NCI-H2081 treated with DMSO at 0.1 percent for 48 hours (cell line): ENCODE measurements around the gene HS3ST3B1.

Source experiments
- DNase-seq: peaks from one replicate; lab custom pipeline; 2025; lab: John Stamatoyannopoulos, UW

HS3ST3B1 gene

DNA sequence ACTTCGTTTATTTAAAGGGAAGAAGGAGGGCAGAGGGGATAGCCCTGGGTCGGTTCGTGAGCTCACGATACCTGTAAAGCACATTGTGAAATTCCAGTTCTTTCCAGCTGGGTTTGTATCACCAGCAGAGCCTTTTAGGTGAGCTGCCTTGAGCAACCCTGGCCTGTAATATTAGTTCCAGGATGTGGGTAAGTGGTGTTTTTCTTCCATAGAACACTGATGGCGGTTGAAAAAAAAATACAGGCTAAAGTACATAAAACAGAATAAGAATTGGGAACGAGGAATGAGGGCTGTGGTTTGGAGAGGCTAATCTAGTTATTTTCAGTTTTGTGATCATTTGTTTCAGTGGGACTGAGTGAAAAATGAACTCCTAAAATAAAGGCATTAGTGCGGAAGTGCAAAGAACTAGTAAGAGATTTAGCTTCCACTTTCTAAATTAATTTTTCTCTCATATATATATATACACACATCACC, 20.6 kb downstream of the HS3ST3B1 start:
- no peak for DNase-seq

DNA sequence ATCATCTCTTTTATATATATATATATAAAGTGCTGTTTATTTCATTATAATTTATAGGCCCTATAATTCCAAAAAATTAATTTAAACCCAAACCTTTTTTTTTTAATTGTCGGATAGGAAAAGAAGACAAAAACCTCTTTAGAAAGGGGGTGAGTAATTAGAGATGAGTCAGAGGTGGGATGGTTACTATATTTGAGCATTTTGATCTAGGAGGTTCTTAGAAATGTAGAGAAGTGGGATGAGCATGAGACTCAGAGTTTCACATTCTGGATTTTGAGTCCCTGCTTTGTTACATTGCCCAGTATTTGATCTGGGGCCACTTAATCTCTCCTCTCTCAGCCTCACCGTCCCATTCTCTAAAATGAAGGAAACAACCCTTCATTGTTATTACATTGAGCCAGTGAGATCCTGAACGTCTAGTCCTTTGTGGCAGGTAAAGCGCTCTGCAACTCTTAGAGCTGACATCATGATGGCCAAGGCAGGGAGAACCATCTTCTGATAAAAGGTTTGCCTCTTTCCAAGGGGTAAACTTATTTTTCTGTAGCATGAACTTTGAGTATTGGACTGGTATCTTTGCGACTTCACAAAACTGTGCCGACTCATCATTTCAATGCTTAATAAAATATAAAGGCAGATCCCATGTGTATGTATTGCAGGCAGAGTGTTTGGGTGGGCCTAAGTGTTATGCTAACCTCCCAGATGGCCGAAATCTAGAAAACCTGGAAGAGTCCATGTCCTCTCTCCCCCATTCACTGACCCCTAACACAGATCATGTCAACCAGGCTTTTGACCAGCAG, 21.3 kb downstream of the HS3ST3B1 start:
- no peak for DNase-seq

DNA sequence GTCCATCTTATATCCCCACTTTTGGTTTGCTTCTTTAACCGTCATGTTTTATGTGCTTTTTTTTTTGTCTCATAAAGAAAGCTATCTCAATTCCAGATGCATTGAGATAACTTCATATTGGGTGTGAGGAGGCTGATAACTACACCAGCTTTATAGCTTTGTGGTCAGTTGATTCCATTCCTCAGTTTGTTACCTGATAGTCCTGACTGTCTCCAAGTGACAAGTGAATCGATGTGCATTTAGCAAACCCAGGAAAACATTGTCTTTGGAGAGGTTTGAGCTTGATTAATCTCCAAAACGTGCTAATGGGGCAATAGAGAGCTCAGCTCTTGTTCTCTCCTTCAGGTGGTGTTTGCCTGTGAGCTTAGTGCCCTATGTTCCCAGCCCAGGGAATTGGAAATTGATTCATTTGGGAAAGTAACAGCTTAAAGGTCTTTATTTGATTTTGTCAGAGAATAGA, 22.7 kb downstream of the HS3ST3B1 start:
- no peak for DNase-seq

DNA sequence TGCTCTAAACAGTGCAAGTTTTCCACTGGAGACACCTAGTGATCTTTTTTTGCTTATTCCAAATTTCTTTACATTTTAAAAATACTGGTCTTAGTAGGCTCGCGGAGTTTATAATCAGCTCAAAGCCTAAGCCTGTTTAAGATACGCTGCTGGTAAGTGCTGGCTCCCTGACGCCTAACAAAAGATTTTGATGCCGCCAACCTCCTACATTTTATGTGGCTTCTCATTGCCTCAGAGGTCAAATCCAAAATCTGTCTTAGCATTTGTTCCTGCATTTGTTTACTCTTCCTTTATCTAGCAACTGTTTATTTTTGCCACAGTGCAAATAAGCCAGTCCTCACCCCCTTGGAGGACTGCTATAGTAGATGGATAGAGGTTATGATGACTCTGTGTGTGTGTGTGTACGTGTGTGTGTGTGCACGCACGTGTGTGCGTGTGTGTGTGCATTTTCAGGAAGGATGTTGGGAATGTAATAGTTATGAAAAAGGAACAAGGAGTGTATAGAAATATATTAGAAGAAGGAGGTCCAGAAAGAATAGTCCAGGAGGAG, 24.8 kb downstream of the HS3ST3B1 start:
- DNase-seq, result no peak

DNA sequence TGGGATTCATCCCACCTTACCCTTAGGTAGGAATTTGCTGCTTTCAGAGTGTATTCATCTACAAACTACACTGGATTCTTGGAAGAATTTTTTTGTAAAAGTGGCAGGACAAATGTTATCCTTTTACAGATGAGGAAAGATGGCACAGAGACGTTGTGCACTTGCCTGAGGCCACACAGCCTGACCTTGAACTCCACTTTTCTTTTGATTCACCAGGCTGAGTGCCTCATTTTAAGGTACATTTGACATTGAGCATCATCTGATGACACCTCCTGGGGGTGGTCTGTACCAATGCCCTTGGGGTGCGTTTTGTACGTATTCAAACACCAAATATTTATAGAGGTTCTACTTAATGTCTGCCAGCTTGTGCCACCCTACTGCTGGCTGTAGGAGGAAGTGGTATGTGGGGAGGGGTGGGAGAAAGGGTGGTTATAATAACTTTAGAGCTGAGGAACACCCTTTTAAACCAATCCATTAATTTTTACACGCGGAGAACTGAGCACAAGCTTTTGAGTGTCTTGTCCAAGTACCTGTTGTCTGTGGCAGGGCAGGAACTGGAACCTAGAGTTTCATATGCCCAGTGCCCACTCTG, 29.1 kb downstream of the HS3ST3B1 start:
- DNase-seq, result no peak

DNA sequence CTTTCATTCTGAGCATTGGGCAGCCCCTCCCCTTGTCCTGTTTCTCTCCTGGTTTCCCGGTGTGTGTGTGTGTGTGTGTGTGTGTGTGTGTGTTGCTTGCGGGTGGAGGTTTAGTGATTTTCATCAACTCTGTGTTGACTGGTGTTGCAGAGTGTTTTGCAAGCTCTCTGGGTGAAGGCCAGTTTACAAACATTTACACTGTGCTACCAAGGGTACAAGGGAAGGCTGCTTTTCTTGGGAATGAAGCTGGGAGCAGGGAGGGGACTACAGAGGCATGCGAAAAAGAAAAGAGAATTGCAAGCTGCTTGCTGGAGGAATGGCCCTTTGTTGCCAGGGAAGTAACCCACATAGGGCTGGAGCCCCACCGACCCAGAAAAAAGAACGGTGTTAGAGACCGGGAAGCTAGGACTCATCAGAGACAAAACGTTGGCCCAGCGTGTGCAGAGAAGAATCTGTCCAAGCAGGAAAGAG, 29.6 kb downstream of the HS3ST3B1 start:
- DNase-seq, result no peak

DNA sequence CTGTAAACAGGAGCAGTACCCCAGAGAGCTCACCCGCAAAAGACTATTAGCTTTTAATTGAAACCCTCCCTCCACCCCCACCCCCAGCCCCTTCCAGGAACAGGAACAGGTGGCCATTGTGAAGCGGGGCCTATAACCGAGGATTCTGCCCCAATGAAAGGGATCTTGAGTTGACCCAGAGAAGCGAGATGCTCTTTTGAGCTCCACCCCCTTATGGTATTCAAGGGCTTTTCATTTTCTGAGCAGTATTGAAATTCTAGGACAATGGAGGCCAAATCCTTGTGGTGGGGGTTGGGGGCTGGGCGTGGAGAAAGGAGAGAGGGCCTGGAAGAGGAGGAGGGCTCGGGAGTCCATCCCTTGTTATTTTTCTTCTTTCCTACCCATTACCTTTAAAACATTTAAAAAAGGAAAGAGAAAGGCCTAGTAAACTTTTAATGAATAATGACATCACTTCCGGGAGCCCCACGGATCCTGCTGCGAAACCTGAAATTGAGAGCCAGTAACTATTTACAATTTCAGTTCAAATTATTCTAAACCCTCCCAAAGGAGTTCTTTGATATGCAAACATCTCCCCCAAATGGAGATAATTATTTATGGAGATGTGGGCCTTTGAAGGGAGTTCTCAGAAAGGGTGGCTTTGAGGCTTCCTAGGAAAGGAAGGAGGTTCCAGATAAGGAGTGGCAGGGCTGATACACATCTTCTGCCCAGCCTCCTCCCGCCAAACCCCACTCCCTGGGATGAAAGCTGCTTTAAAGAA, 30.5 kb downstream of the HS3ST3B1 start:
- no peak for DNase-seq

DNA sequence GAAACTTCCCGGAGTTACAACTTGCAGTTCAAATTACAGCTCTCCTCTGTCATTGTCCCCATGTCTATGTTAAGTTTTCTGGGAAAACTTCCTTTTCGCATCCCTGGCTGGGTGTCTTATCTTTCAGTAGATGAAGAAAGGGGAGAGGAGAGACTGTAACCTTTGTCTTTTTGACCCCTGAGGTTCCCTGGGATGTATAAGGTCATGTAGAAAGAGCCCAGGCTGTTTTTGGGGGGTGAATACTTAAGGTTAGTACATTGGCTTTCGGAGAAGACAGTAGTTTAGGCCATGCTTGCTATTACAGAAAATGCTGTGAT, 31.1 kb downstream of the HS3ST3B1 start:
- no peak for DNase-seq

DNA sequence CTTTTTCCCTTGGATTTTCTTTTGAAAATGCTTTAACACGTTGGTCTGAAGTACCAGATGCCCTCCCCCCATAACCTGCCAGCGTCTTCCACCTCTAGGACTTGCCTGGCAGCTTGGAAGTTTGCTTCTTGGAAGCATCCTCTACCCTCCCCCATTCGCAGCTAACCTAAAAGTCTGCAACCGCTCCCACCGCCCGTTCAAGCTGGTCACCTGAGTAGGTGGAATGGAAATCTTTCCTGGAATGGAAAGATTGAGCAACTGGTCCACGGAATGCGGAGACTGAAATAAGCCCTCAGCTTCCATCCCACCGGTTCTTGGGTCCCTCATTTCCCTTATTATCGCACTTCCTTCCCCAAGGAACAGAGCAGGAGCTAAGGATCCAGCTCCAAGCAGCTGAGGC, 31.4 kb downstream of the HS3ST3B1 start:
- no peak for DNase-seq

DNA sequence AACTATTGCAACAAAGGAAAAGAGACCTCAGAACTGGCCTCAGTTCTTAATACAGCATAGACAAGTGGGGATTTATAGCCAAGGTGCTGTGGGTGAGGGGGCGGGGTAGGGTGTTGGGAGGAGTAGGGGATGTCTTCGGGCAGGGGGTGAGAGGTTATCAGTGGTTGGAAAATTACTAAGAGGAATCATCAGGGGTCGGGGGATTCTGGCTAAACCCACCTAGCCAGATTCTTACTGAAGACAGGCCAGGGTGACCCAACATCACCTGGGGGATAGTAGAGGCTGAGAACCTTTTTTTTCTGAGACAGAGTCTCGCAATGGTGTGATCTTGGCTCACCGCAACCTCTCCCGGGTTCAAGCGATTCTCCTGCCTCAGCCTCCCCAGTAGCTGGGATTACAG, 32.6 kb downstream of the HS3ST3B1 start:
- no peak for DNase-seq

DNA sequence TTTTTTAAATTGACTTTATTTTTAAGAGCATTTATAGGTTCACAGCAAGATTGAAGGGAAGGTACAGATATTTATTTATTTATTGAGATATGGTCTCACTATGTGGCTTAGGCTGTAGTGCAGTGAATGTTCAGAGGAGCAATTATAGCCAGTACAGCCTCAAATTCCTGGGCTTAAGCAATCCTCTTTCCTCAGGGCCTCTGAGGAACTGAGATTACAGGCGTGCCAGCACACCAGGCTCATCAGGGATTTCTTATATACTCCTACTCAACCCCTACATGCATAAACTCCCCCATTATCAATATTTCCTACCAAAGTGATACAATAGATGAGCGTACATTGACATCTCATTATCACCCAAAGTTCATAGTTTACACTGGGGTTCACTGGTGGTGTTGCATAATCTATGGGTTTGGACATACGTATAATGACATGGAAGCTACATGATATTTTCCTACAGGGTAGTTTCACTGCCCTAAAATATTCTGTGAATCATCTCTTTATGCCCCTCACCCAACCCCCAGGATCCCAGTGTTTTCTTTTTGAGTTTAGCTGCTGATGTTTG, 33.5 kb downstream of the HS3ST3B1 start:
- no peak for DNase-seq

DNA sequence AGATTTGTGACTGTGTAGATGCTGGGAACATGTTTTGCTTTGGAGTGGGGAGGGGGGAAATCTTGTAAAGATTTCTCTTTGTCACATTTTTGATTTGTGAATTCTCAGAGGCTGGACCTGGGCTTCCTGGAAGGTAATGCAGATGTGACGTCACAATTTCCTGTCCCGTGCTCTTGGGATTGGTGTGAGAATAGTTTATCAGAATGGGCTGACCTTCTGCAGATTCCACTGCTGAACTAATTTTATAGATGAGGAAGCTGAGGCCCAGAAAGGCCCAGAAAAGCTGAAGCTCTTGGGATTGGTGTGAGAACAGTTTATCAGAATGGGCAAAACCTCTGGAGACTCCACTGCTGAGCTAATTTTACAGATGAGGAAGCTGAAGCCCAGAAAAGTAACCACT, 34.0 kb downstream of the HS3ST3B1 start:
- DNase-seq, result no peak

DNA sequence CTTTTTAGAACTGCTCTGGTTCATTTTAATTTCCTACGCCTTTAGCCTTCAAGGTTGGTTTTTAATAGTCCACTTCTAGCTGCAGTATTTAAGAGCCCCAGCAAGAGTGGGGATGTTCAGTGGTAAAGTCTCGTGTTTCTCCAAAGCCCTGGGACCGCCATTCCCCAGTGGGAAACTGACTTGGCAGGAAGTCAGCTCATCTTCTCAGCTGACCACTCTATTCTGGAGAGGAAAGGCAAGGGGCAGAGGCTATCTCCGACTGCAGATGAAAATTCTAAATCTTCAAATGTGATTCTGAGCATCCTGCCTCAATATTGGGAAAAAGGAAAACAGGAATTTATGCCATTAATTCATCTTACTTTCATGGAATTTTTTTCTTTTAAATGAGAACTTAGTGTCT, 35.5 kb downstream of the HS3ST3B1 start:
- DNase-seq, result no peak

DNA sequence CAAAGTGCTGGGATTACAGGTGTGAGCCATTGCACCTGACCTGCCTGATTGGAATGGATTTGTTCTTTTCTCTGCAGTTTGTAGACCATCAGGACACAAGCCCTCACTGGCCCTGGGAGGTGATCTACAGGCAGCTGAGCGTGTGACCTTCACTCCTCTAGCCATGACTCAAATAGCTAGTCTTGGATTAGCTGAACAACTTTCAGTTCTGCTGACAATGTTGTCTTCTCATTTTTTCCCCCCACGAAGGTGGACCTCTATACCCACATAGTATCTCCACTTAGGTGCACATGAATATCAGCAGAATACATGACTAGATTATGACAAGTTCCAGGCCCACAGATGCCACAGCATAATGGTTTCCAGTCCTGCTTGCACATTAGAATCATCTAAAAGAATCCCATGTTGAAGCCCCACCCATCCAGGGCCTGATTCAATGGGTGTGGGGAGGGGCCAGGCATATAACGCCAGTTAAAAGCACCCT, 36.8 kb downstream of the HS3ST3B1 start:
- DNase-seq, result no peak

DNA sequence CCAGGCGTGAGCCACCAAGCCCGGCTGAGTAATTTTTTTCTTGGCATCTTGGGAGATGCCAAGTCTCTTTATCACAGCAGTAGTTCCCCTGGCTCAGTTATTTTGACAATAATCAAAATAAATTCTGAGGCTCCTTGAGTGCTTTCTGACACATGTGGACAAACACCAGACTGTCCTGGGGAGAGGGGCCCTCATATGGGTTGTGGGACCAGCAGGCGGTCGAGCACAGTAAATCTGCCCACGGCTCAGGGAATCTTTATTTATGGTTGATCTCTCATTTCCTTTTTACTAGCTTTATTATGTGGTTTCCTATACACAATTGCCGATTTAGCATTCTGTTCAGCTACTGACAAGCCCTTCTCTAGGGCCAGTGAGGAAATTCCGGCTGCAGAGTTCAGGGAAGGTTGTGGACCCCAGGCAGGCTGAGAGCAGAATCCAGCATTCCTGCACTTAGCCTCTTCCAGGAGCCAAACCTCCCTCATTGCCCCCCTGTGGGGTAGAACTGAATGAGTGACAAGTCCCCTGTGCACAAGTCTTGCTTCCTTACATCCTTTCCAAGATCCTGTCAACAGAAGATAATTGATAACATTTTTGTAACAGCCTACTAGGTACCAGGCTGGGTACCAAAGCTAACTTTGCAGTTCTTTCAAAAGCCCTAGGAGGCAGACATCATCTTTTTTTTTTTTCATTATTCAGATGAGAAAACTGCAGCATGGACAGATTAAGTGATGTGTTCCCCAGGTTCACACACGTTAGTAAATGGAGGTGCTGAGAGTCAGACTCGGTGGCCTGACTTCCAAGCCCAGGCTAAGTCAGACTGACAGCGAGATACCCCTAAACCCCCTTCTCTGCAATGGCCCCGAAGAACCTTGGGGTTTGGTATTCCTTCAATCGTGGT, 40.2 kb downstream of the HS3ST3B1 start:
- no peak for DNase-seq

DNA sequence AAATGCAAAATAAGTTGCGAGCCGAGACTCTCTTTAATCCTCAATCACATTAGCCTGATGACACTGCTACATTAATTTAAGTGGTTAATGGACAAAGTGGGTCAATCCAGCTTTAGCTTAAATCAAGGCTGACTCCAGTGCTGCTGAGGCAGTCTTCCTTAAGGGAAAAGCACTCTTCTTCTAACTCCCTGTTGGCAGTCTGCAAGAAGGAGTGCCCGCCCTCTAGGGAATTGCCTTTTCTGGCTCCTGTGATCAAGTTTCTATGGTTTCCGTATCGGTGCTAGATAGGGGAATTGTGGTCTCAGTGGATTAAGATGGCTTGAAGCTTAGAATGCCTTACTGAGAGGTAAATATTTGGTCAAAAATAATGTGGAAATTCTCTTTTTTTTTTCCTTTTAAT, 41.0 kb downstream of the HS3ST3B1 start:
- no peak for DNase-seq

DNA sequence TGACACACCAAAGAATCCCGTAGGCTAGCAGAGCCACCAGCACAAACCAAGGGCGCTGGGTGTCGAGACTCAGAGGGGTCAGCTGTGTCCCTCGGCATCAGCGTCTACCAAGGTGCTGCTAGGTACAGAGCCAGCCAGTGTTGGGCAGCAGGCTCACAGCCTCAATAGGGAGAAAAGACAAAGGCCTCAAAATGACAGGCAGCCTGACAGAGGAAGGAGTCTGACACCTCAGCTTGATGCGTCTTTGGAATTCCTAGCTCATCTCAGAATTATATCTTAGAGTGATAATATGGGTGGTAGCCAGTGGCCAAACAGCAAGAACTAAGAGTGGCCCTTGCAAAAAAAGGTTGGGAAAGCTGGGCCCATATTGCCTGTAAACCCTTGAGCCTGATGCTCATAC, 45.9 kb downstream of the HS3ST3B1 start:
- no peak for DNase-seq

DNA sequence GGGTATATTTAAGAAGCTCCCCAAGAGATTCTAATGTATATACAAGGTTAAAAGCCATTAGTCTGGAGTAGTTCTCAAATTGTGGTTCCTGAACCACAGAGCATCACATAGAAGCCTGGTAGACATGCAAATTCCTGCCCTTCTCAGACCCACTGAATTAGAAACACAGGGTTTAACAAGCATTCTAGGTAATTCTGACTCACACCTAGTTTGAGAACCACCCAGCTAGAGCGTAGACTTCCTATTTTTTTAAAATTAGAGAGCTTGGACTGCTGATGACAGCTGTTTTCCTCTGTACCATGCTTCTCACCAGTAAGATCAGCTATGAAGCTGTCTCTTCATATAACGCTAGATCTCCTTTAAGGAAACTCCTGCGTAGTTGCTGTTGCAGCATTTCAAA, 50.6 kb downstream of the HS3ST3B1 start:
- DNase-seq, result no peak

DNA sequence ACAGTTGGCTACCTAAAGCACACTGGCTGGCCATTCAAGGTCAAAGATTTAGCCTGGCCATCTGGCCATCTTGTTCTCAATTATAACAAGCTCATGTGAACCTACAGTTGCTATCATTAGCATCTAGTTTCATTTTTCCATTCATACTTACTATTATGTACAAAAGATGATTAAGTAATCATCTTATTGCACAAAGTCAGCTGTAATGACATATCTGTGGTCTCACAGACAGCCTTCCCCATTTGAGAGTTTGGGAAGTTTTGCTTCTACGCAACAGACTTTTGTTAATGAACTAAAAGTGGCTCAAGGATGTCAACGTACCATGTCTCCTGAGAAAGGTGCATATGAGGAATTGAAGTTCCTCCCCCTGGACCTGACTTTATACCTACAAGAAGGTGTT, 51.3 kb downstream of the HS3ST3B1 start:
- no peak for DNase-seq

DNA sequence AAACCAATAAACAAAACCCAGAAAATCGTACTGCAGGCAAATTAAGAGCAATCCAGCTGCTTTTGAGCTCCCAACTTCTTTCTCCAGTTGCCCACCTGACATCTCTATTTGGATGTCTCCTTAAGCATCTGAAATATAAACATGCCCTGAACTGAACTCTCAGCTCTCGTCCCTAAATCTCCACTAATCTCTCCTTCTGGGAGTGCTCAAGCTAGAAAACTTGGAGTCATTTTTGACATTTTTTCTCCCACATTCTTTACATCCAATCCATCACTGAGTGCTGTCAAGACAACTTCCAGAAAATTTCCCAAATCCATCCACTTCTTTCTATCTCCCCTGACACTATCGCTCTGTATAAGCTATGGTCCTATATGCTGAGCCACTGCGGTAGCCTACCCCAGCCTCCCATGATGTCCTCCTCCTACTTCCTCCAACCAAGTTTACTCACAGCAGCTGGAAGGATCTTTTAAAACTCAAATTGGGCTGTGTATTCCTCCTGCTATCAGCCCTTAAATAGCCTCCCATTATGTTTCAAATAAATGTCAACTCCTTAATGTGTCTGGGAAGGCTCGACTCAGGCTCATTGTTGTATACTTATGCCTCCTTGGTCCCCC, 53.1 kb downstream of the HS3ST3B1 start:
- DNase-seq, result no peak

DNA sequence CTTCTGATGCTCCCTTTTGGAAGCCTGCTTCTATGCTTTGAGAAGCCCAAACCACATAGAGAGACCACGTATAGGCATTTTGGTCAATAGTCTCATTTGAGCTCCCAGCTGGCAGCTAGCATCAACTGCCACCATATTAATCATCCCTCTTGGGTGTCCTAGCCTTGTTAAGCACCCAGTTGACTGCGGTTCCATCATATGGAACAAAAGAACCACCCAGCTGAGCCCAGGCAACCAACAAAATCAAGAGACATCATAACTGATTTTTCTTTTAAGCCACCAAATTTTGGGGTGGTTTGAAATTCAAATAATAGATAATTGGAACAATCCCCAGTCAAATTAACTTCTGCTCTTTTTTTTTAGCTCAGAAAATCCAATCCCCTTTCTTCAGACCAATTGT, 53.9 kb downstream of the HS3ST3B1 start:
- DNase-seq, result no peak
